H1 (cell line): ENCODE data around the gene FAM83C. TPM values are rescaled to one million over a fixed set of nuclear protein-coding genes. Genes with fewer than 3 reads are reported as not detected.

ENCODE experiments used
- BACH1 ChIP-seq: IDR thresholded peaks from 2 replicates; pipeline ENCODE4 v1.6.1; 2012; ENCODE audit warnings: low read length, improper control_type of control experiment
- EZH2 ChIP-seq: fragments of 200-600 bp; sonication (generic); IDR thresholded peaks from 2 replicates; pipeline ENCODE4 v1.7.1; 2012; ENCODE audit warnings: low read depth, mild to moderate bottlenecking, moderate library complexity, low read length, inconsistent platforms; ENCODE audit not compliant: severe bottlenecking
- polyA plus RNA-seq, 7 experiments: library from polyadenylated mRNA; depleted of rRNA in 3 of 7; stranded (reverse) in 5 of 7; unstranded in 2 of 7; fragments of >200 nt in 5 of 7; fragments of 200-250 nt in 2 of 7; gene quantifications; 1 replicate in 5 of 7; 2 replicates in 1 of 7; 4 replicates in 1 of 7; pipeline versions ENCODE4 v1.2.1 to v1.2.3, GENCODE V29; 2011 to 2013; ENCODE audit warnings: missing spikeins in 2 of 7, mixed read lengths in 2 of 7
- total RNA-seq: library from RNA; stranded (reverse); fragmentation: NEBNext Ultra II Directional; extraction: Animal tissue kit (Norgen Biotek cat#: 25700); gene quantifications from 2 replicates; pipeline ENCODE4 v1.2.1, GENCODE V29; 2021

The FAM83C gene
- total and polyA plus RNA-seq, 2 of the 8 experiments (the other 6 are each of a cell fraction or from before 2014, with no cell fraction given): not detected

- TF ChIP-seq EZH2 (no peak), BACH1 (no peak)
Observed at GRCh38 chr20:35238170-35238569, 54.1 kb downstream of the FAM83C start (continued).
